HG02884 (cell line): ENCODE measurements around the gene CEBPG.

Experiments
- ATAC-seq: cut with Tn5 transposase; IDR thresholded peaks from one replicate; pipeline ENCODE4 v1.9.1; 2021; ENCODE audit warnings: mild to moderate bottlenecking, moderate library complexity; ENCODE audit not compliant: unreplicated experiment

CEBPG gene

DNA sequence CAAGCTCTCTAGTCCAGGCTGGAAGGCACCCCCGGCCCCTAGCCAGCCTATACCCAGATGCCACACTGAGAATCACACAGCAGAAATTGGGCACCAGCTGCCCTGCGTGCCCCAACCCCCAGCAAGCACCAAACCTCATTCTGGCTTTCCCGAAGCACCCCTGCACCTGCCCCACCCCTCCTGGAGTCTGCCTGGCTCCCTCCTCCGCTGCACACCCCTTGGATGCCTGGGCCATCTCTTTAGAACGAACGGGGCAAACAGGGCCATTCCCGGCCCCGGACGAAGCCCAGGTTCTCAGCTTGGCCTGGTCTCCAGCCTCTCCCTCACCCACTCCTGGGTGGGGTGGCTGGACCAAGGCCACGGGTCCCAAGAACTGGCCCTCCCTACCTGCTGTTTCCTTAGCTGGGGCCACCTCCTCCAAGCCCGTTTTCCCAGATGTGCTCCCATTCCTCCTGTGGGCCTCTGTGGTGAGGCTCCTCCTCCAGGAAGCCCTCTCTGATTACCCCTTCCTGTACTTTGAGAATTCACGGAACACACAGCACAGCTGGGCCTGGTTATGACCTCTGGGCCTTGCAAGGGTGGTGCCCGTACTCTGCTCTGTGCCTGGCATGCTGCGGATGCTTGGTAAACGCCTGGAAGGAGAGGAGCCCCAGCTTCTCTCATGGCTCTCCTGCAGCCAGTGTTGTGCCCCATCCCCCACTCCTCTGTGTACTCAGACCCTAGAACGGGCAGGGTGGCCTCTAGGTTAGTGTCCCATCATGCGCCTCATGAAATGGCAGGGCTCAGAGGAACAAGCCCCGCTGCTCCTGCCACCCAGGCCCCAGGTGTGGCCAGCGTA, 21.4 kb downstream of the CEBPG start:
- ATAC-seq, result no peak

DNA sequence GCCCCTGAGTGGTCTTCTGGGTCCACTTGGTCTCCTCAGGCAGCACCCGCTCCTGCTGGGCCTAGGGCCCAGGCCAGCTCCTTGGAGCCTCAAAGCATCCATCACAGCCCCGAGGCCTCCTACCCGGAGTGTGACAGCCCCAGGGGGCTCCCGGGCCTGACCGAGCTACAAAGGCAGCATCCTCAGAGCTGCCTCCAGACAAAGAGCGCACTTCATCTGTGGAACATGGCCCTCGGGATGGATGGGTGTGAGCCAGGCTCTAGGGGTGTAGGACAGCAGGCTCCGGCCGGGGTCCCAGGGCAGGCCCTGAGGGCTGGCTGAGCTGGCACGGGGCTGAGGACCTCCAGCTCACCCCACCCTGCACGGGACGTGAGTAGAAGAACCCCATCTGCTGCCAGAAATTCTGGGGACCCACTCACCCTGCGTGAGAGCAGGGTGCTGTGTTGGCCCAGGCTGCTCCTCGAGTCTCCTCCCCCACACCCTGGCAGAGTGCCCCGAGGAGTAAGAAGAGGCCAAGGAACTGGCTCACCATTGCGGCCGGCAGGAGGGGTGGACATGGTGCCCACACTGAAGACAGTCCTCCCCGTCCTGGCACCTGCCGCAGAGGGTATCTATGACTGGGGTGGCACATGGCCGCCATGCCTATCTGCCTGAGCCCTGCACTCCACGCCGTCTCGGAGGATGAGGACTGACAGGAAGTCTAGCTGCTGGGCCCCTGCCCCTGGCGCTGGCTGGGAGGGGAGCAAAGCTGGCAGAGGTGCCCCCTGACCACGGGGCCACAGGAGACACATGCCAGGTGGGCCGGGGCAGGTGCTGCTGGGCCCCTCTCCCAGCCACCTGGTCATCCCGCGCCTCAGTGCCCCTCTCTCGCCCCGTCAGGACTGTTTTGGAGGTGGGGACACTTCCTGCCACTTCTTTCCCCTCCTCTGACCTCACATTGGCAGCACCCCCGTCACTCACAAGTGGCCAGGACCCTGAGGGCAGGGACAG, 22.3 kb downstream of the CEBPG start:
- ATAC-seq, result no peak

DNA sequence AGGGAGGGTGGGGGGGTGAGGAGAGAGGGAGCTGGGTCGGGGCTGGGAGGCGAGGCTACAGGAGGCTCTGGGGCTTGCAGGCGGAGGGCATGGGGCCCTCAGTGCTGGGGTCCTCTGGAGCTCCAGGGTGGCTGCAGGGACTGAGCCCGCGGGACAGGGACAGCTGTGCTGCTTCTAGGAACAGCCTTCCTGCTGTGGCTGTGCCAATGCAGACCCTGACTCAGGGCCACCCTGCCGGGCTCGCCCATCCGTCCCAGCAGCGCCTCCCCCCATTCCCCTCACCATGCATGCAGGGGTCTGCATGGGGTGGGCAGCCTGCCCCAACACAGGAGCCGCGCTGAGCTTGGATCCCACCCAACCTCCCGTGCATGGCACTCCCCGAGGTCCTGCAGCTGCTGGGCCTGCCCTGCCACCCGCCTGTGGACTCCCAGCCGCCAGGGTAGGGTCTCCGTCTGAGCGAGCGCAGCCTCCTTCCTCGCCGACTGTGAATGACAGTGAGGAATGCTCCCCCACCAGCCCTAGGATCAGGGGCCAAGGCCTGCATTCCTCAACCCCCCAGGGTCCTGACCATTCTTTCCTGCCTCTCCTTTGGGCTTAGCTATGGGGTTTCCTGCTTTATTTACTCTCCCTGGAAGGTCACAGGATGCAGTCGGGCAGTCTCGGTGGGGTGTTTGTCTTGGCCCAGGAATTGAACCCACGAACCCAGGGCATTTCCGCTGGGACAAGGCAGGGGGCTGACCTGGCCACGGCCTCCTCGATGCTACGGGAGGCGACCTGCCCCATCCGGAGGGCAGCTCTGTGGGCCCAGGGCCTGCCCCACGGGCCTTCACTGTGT, 23.4 kb downstream of the CEBPG start:
- ATAC-seq, result no peak

DNA sequence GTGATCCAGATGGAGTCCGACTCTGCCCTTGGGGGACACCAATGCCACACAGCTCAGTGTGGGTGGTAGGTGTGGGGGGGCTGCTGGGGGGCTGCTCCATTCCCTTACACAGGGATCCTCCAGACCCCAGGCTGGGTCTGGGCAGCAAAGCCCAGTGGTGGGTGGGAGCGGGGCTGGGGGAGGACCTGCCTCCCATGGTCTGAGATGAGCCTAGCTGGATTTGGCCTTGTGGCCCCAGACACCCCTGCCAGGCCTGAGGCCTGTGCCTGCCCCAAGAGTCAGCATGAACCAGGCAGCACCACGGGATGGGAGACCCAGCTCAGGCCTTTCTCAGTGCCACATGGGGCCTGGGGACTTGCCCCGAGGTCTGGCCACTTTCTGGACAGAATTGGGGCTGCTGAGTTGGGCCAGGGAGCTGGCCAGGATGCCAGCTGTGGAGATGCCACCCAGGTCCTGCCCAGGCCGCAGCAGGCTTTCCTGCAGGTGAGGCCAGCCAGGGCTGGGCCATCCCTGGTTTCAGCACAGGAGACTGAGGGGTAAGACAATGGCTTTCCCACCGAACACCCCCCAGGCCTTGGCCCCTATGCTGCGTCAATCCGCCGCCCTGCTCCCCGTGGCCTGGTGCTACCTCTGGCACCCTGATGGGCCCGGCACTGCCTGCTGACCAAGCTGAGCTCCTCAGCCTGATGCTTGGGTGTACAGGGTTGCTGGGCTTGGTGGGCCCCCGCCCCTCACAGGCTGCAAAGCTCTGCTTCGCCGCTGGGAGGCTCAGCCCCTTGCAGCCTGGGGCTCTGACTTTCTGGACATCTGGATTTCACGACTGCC, 24.2 kb downstream of the CEBPG start:
- no peak for ATAC-seq

- no peak for ATAC-seq
Observed at GRCh38 chr19:33398361-33399060, 25.0 kb downstream of the CEBPG start.

DNA sequence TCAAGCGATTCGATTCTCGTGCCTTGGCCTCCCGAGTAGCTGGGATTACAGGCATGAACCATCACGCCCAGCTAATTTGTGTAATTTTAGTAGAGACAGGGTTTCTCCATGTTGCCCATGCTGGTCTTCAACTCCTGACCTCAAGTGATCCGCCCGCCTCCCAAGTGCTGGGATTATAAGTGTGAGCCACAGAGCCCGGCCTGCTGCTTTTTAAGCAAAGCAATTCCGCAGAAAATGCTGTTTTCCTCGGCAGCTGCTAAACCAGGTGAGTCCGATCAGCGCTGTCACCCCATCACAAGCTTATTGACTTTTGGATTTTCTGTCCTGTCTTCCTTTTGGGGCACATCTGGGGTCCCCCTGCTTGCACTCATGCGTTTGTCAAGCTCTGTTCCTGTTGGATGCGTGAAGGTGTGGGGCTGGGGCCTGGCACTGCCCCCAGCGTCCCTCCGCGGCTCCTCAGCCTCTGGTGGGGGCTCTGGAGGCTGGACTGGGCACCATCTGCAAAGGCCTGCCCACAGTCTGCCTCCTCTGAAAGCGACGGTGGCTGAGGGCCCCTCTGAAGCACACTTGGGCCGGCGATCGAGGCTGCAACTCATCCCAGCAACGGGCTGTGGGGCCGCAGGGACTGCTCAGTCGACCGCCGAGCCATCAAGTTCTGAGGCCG, 25.7 kb downstream of the CEBPG start:
- ATAC-seq, result no peak

DNA sequence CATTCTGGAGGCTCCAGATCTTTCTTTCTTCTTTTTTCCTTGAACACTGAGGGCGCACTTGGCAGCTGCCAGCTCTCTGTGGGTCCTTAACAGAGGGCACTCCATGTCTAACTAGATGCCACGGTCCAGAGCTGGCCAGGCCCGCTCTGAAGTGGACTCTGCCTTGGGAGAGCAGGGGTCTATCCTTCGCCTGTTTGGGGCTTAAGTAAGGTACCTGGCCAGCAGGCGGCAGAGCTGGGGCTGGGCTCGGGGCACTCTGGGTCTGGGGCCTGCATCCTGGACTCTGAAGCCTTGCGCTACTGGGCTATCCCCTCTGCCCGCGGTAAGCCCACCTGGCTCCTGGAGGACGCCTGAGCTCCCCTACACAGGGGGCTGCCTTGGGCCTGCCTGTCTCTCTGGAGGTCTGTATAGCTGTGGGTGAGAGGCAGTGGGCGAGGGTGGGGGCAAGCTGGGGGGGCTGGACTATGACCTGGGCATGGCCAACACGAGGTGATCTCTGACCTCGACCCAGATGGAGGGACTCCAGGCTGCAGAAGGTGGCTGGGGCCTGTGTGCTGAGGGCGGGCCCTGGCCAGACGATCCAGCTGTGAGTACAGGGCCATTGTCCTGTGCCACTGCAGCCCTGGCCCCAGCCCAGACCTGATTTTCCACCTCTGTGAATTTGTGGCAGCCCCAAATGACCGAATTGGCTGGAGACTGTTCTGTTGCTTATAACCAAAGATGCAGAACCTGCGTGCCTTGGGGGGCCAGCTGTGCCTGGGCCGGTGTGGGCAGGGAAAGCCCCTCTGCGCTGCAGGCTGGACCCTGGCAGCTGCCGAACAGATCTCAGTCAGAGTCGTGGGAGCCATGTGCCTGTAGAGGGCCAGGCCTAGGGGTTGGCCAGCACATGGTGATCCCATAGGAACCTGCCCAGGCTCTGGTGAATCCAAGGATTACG, 26.5 kb downstream of the CEBPG start:
- ATAC-seq, result no peak

DNA sequence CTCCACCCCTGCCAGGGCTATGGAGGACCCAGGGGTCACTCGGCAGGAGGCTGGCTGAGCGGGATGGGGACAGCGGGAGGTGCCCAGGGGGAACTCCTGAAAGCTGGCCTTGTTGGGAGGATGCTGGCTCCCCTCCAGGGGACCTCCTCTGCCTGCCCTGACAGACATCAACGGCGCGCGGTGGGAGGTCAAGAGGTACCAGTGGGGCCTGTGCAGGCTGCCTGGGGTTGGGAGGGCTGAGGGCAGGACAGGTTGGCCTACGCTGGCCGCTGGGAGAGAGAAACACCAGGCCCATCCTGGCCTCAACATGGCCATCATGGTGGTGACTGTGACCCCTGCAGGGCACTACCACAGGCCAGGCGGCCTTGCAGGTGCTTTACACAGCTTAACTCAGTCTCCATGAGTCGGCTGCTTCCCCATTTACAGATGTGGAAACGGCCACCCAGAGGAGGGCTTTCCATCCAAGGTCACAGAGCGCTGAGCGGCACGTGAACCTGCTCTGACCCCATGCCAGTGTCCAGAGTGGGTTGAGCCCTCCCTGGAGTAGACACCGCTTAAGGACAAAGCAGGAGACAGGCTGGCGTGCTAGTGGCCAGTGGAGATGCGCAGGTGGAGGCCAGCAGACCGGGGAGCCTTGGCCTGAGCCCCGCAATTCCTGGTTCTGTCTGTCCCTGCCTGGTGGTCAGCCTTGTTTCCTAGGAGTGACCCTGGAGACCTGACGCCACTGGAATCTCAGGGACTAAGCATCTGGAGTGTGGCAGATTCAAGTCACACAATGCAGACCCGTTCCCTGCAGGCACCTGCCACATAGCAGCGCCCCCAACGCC, 27.6 kb downstream of the CEBPG start:
- ATAC-seq, result no peak

- ATAC-seq, result no peak
Observed at GRCh38 chr19:33401683-33402420, 28.3 kb downstream of the CEBPG start.

GRCh38 chr19:33402421-33403220, 29.1 kb downstream of the CEBPG start:
- ATAC-seq, result no peak

DNA sequence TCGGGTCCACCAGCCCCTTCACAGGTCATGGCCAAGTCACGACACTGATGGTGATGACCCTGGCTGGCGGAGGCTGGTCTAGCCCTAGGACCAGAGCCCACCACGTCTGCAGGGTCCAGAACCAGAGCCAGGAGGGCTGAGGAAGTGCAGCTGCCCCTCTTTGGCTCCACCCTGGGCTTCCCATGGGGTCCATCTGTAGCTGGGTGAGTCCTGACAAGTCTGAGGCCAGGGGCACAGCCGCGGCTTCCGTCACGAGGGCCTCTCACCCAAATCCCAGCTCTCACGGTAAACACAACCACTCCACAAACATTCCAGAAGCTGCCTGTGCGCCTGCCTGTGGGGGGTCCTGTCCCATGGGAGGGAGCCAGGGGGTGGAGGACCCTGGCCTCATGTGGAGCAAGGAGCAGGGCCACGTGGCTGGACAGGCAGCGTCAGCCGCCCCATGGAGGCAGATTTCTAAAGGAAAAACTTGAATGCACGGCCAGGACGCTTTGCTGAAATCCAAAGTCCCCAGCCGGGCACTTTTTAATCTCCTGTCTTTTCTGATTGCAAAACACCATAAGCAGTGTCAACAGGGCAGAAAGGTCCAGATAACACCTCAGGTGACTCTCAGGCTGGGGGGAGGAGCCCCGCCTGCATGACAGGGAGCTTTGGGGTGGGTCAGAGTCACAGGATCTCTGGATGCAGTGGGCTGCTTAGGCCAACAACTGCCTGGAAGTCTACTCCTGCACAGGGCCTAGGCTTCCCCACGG, 29.9 kb downstream of the CEBPG start:
- ATAC-seq, result no peak

- no peak for ATAC-seq
Observed at GRCh38 chr19:33403973-33404304, 30.4 kb downstream of the CEBPG start.

DNA sequence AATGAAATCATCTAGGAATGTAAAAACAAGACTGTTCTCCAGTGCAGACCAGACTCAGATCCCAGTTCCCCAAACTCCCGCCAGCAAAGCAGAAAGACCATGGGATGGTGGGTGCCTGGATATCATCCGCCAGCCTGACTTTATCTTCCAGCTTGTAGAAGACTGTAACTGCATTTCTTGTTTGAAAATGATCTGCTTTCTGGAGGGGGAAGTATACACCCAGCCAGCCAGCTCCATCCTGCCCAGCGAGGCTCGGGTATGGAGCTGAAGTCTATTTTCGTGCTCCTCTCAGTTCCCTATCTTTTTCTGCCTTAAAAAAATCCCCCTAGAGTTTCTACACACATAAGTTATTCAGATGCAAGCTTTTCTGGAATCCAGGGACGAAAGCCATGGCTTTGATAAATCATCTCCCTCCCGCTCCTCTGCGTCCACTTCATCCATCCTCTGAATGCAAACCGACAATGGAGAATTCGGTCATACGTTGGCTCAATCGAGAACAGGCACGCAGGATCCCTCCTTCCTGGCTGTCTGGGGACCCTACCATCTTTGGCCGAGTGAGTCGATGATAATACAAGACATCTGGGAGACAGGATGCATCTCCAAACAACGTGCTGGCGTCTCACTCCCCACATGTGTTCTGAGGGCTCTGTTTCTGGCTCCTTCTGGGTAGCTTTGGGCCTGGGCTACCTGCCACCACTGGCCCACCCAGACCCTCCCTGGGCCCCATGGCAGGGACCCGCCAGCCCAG, 31.2 kb downstream of the CEBPG start:
- no peak for ATAC-seq

GRCh38 chr19:33405254-33405552, 31.7 kb downstream of the CEBPG start:
- ATAC-seq, result no peak
